ENCODE measurements around the gene CACNA1D.

DNA sequence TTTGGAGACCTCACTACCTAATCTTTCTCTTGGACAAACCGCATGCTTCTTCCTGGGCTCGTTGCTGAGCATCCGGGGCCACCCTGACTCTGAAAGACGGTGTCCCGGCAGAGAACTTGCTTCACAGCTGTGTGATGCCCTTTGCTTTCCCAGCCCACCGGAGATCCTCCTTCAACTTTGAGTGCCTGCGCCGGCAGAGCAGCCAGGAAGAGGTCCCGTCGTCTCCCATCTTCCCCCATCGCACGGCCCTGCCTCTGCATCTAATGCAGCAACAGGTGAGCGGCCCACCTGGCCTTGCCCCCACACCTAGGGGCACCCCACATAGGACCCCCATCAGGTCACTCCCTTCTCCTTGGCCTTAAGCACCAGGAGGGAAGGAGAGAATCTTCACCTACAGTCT is 314.1 kb downstream of the CACNA1D start:
- TF ChIP-seq POLR2AphosphoS5 (IDR thresholded peaks at IDR 0.05; ENCODE audit: borderline replicate concordance, low read depth, low read length) (no peak), EZH2 (IDR thresholded peaks at IDR 0.05) (no peak)
